ENCODE results near the gene C1orf141. TPM values are rescaled to one million over a fixed set of nuclear protein-coding genes. Genes with fewer than 3 reads are reported as not detected.
"Not testable (repeated sequence)": the region's sequence is repeated elsewhere in the genome, so short reads cannot be mapped to it uniquely, and the experiment has no call there.

C1orf141 gene
- total and polyA plus RNA-seq, 2 of the 8 experiments (the other 6 are each of a cell fraction or from before 2014, with no cell fraction given) = not detected

- FAIRE-seq; H4K5ac ChIP-seq (ENCODE audit: insufficient read length, low read depth, low read length); H3K14ac ChIP-seq (ENCODE audit: insufficient read length); H3K4me2 ChIP-seq (ENCODE audit: insufficient read depth in 1 of 2, low read depth in 2 of 2, low read length in 2 of 2); H3K9me3 ChIP-seq (ENCODE audit: insufficient read depth in 2 of 2, low read depth in 1 of 2, low read length in 1 of 2); H2BK12ac ChIP-seq (ENCODE audit: low read depth, low read length); H3K56ac ChIP-seq (replicated peaks; ENCODE audit: insufficient read length, low read depth, low read length); H3K36me3 ChIP-seq (ENCODE audit: control insufficient read depth in 2 of 4, insufficient read depth in 4 of 4, low read length in 3 of 4); H3K27me3 ChIP-seq (replicated peaks in 1 of 4; ENCODE audit: control insufficient read depth in 3 of 4, extremely low read depth in 1 of 4, insufficient read depth in 3 of 4, low read length in 3 of 4); H2BK15ac ChIP-seq (ENCODE audit: low read length); H4K91ac ChIP-seq (replicated peaks; ENCODE audit: insufficient read length, low read length); H3K4ac ChIP-seq (replicated peaks; ENCODE audit: insufficient read length, low read depth, low read length); H3K23me2 ChIP-seq (ENCODE audit: low read depth, low read length); H3K79me1 ChIP-seq (ENCODE audit: low read depth, low read length); H2BK120ac ChIP-seq (replicated peaks; ENCODE audit: low read depth, low read length); H3K4me3 ChIP-seq (ENCODE audit: extremely low read depth in 1 of 4, insufficient read depth in 2 of 4, low read depth in 3 of 4, low read length in 4 of 4); H3K4me1 ChIP-seq (replicated peaks in 1 of 4; ENCODE audit: control insufficient read depth in 3 of 4, insufficient read depth in 4 of 4, low read length in 3 of 4); H2BK20ac ChIP-seq (ENCODE audit: low read length); H3K9ac ChIP-seq (replicated peaks in 1 of 4; ENCODE audit: extremely low read depth in 1 of 4, low read depth in 3 of 4, low read length in 3 of 4); H3K18ac ChIP-seq (ENCODE audit: extremely low read depth, low read length); H2AFZ ChIP-seq (ENCODE audit: low read length); H2AK5ac ChIP-seq (ENCODE audit: low read depth, low read length); H3K79me2 ChIP-seq (ENCODE audit: control insufficient read depth in 1 of 2, insufficient read depth in 2 of 2, low read length in 2 of 2); H3K23ac ChIP-seq (ENCODE audit: insufficient read length); H2BK5ac ChIP-seq (ENCODE audit: low read depth, low read length); H4K20me1 ChIP-seq (replicated peaks in 1 of 2; ENCODE audit: control insufficient read depth in 1 of 2, insufficient read depth in 2 of 2, low read length in 2 of 2); H3K27ac ChIP-seq (ENCODE audit: low read depth, low read length); H4K8ac ChIP-seq (ENCODE audit: extremely low read depth, insufficient read depth, low read length); POLR2A ChIA-PET (ENCODE audit: partially characterized antibody); DNase-seq (ENCODE audit: low read depth in 1 of 2, low spot score in 2 of 2): not testable (repeated sequence)
- CTCF ChIA-PET (ENCODE audit: partially characterized antibody) = interaction anchor here (0.6 to 2.1 kb wide), 5 partner anchors 72 to 169 kb away, joined by 3 to 10 read pairs (median 5); no protein-coding TSS in a partner anchor
- WGBS, 2 experiments (ENCODE audit: extremely low coverage in 1 of 2, insufficient coverage in 1 of 2, insufficient read length in 1 of 2, insufficient replicate concordance in 2 of 2, low coverage in 1 of 2, low lambda C conversion rate in 2 of 2, missing lambda C conversion rate in 1 of 2) = 94% methylated on average over 3 of the region's 3 CpGs; no CpG with 5 or more reads in 1 of the 2 experiments
Measured at GRCh38 chr1:67141832-67142231, 7.1 kb upstream of the C1orf141 start.

All from H1 (cell line).